ENCODE data around the gene DESI1.

- TF ChIP-seq, protein P1, sequence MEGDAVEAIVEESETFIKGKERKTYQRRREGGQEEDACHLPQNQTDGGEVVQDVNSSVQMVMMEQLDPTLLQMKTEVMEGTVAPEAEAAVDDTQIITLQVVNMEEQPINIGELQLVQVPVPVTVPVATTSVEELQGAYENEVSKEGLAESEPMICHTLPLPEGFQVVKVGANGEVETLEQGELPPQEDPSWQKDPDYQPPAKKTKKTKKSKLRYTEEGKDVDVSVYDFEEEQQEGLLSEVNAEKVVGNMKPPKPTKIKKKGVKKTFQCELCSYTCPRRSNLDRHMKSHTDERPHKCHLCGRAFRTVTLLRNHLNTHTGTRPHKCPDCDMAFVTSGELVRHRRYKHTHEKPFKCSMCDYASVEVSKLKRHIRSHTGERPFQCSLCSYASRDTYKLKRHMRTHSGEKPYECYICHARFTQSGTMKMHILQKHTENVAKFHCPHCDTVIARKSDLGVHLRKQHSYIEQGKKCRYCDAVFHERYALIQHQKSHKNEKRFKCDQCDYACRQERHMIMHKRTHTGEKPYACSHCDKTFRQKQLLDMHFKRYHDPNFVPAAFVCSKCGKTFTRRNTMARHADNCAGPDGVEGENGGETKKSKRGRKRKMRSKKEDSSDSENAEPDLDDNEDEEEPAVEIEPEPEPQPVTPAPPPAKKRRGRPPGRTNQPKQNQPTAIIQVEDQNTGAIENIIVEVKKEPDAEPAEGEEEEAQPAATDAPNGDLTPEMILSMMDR (IDR thresholded peaks at IDR 0.05) = no peak
- no peak for TF ChIP-seq POLR2A (IDR thresholded peaks at IDR 0.05)
Observed at GRCh38 chr22:41561788-41562187, 59.1 kb downstream of the DESI1 start.

Data from uterus (tissue), 2 donors.